GM21825 (cell line): Measurements from ENCODE around the gene STS.

Experiments used
- ATAC-seq: cut with Tn5 transposase; IDR thresholded peaks from one replicate; pipeline ENCODE4 v1.9.1; 2021; ENCODE audit warnings: mild to moderate bottlenecking, moderate library complexity; ENCODE audit not compliant: unreplicated experiment

The STS gene

DNA sequence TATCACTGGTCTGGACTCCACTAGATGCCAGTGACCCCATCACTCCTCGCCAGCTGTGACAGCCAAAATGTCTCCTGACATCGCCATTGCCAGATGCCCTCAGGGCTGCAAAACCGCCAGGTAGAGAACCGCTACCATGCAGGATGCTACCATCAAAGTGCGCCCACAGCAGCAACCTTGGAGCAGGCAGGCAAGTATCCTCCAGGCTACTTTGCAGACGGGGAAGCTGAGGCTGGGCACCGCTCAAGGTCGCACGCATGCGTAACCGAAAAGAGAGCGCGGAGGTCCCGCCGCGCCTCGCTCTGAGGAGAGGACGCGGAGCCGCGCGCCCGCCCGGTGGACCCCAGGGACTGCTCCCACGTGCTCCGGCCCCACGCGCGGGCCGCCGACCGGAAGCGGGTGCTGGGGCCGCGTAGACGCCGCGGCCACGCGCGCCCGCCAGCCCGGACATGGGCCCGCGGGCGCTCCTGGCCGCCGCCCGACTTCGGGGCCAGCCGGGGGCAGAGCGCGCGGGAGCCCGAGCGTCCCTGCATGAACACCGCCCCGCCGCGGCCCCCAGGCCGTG, at the start of gene STS:
Gene STS (plus strand): TSS at position 300 of the 565 bp plus-strand sequence. CDS start 105,488 bp downstream, outside the sequence.
- ATAC-seq, result peak; percentile 44

GRCh38 chrX:7100022-7100421, 47.5 kb upstream of the STS start:
- ATAC-seq, result no peak

DNA sequence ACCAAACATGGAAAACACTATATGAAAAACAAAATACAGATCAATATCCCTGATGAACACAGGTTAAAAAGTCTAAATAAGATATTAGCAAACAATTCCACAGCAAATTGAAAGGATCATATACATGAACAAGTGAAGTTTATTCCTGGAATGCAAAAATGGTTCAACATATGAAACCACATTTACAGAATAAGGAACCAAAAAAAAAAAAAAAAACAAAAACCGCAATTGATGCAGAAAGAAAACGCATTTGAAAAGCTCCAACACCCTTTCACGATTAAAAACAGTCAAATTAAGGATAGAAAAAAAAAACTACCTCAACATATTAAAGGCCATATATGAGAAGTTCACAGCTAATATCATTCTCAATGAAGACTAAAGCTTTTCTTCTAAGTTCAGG, 45.4 kb upstream of the STS start:
- no peak for ATAC-seq

DNA sequence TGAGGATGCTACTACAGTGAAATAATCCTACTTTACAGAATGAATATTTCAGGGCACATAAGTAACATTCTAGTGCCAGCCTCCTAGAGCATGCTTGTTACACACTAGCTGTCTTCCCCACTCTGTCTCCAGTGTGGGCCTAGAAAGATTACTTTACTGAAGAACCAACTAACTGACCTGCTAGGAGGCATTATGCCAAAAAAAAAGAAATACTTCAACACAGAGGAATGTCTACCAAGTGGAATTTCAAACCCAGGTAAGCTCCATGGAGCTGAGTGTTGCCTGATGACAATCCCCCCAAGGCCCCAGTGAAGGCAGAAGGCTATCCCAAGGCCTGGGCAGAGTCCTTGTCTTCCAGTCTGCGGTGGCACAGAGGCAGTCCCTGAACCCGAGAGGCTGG, 40.9 kb upstream of the STS start:
- ATAC-seq, result no peak

DNA sequence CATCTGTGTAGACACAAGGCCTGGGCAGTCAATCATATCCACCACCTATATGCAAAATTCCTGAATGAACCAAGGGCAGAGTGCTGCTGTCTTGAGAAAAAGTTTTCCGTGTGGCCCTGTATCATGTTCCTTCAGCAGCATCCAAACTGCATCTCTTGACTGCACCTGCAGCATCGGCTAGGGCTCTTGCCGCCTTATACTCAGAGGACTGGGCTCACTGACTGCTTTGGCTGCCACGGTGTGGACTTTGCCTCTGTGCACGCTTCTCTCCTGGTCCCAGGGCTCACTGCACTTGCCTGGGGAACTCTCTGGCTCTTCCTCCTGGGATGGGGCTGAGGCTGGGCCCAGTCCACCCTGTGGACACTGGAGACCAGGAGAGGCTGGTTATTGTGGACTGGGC, 39.5 kb upstream of the STS start:
- ATAC-seq, result no peak

DNA sequence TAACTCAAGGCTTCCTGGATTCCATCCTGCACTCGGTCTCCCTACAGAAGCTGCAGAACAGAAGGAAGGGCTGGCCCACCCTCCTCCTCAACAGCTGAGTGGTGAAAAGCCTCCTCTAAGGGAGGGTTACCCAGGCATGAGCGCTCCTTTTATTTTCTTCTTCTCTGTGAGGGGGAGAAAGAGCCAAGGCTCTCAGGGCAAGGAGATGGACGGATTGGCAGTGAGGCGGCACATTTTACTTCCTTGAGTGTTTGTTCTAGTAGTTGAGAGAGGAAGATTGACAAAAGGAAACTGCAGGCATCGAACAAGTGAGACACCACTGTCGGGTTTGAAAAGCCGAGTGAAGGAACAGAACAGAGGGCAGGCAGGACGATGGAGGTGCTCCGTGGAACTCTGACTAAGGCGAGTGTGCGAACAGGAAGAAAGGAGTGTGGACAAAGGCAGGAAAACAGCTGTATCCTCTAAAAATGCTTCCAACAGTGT, 38.4 kb upstream of the STS start:
- ATAC-seq, result no peak

GRCh38 chrX:7109838-7110793, 37.4 kb upstream of the STS start:
- ATAC-seq, result peak; percentile 54

DNA sequence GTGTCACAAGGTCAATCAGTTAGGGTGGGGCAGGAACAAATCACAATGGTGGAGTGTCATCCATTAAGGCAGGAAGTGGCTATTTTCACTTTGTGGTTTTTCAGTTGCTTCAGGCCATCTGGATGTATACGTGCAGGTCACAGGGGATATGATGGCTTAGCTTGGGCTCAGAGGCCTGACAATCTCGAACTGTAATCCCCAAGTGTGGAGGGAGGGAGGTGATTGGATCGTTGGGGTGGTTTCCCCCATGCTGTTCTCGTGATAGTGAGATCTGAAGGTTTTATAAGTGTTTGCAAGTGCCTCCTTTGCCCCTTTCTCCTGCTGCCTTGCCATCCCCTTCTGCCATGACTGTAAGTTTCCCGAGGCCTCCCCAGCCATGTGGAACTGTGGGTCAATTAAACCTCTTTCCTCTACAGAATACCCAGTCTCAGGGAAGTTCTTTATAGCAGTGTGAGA, 36.7 kb upstream of the STS start:
- ATAC-seq, result peak; percentile 65

- no peak for ATAC-seq
Measured at GRCh38 chrX:7111518-7111917, 36.0 kb upstream of the STS start.

DNA sequence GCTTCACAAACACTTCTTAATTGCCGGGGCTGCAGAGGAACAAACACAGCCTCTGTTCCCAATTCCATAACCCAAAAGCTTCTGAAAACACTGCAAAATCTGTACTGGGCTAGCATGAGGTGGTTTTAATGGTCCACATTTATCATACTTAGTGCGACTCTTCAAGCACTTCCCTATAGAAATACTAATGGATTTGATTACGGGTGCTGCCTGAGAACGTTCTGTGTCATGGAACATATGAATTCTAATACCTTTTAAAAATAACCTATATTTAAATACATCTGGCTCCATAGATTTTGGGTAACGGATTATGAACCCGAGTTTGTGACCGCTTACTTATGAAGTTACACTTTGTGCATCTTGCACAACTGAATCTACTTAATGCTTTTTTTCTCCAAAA, 35.4 kb upstream of the STS start:
- ATAC-seq, result no peak

- peak; percentile 64 for ATAC-seq
Measured at GRCh38 chrX:7115557-7115956, 32.0 kb upstream of the STS start.

DNA sequence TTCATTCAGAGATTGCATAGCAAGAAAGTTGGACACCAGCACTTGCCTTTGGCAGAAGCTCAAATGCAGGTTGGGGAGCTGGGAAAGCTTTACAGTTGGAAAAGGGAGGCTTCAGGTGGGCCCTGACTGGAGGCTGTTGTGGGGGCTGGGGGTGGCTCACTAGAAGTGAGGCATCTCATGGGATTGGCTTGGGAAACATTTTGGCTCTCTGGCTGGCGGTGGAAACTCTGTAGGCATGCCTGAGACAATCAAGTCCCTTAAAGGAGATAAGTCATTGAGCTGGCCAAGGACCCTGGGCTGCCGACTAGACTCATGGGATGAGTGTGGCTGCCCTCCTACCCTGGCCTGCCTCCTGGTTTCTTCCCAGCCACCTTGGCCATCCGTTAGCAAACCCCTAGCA, 31.4 kb upstream of the STS start:
- ATAC-seq, result no peak

GRCh38 chrX:7117587-7117986, 29.9 kb upstream of the STS start:
- peak; percentile 53 for ATAC-seq

DNA sequence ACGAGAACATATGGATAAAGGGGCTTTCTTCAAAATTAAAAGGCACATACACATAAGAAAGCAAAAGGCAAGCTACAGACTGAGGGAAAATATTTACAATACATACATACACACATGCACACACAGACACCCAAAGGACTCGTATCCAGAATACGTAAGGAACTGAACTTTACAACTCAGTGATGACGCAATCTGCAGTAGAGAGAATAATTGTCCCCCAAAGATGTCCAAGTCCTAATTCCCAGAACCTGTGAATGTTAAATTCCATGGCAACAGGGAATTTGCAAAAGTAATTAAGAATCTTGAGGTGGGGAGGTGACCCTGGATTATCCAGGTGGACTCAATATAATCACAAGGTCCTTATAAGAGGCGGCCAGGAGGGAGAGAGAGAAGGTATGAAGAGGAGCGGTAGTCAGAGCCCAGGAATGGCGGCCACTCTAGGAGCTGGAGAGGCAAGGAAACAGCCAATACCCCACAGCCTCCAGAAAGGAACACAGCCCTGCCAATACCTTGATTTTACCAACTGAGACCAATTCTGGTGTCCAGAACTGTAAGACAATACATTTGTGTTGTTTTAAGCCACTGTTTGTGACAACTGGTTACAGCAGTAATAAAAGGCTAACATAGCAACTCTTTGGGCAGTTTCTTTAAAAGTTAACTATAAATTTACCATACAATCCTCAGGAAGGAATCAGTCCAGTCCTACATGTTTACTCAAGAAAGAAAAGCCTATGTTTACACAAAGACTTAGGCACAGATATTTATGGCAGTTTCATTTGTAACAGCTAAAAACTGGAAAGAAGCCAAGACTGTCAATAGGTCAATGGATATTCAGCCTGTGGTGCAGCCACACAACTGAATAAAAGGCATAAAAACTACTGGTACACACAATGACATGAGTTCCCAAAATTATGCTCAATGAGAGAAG, 27.3 kb upstream of the STS start:
- no peak for ATAC-seq

GRCh38 chrX:7120878-7121219, 26.7 kb upstream of the STS start:
- ATAC-seq, result no peak

DNA sequence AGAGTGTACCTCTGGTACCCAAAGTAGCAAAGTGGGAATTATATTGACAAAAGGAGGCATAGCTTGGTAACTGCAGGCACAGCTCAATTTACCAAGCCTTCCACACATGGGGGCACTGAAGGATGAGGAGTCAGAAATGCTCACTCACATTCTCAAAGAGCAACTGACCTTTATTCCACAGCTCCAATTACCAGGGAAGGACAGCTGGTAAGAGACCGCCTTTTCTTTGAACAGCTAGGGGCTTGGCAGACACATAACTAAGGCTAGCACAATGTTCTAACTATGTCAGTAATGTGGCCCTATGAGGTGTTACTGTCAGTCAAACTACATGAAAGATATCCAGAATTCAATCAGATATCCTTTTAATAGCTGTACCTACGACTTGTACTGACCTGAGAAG, 20.5 kb upstream of the STS start:
- ATAC-seq, result no peak

GRCh38 chrX:7131621-7132020, 15.9 kb upstream of the STS start:
- no peak for ATAC-seq

GRCh38 chrX:7132335-7133049, 15.0 kb upstream of the STS start:
- peak; percentile 57 for ATAC-seq

DNA sequence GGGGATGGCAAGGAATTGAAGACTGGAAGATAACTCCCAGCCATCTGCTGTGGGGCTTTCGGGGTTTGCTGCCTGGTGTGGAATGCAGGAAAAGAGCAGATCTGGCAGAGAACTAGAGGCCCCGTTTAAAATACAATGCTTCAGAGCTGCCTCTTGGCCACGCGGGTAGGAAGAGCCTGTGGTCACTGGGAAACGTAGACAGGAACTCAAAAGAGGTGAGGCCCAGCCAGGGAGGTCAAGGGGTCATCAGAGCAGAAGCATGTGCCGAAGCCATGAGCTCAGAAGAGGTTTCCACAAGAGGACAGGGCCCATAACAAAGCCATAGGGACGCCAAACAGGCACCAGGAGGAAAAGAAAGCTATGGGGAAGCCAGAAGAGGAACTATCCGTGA, 14.5 kb upstream of the STS start:
- ATAC-seq, result peak; percentile 17

DNA sequence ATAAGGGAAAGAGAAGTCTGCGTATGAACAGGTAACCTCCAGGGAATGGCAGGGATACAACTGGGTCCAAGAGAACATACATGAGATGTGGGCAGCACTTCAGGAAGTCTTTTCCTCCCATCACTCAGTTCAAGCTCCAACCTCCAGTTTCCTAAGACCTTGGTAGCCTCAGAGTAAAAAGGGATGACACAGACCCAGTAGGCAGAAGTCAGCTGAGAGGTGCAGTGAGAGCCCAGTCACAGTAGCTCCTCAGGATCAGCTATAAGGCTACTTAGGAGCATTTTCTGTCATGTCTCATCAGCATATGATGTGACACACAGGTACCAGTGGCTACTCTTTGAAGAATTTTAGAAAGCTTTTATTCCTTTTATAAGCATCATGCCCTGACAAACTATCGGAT, 12.5 kb upstream of the STS start:
- no peak for ATAC-seq
